ENCODE results near the gene CCNY. TPM values are rescaled to one million over a fixed set of nuclear protein-coding genes. Genes with fewer than 3 reads are reported as not detected.

CCNY gene
- total RNA-seq, 2 experiments from 2014 or later, result 42.2 to 48.8 TPM

- no peak for TF ChIP-seq CTCF (IDR thresholded peaks at IDR 0.05)
- Mint-ChIP-seq H3K27ac (no peak overlapping the region), H3K9me3 (peaks cover 3% of the 10 kb centered on the region), H3K4me3 (no peak overlapping the region), H3K27me3 (peaks cover 8% of the 10 kb centered on the region), H3K36me3 (ENCODE audit: low read depth) (no peaks in the 10 kb centered on the region), H3K4me1 (ENCODE audit: low read depth) (no peaks in the 10 kb centered on the region)
- ATAC-seq (no peak), DNase-seq (no peak)
- ChIA-PET CTCF (interaction anchor here (0.6 to 1.2 kb wide), 2 partner anchors 26 to 594 kb away, joined by 3 to 5 read pairs; no protein-coding TSS in a partner anchor), POLR2A (interaction anchor here (1.3 kb wide), 1 partner anchor 9 kb away, joined by 3 read pairs; no protein-coding TSS in a partner anchor)
- intact Hi-C loops (cut with micrococcal nuclease), result no loop called here
These were observed 252.5 kb downstream of the CCNY start for GRCh38 chr10:35588836-35589235.

GRCh38 chr10:35592441-35592840 lies 256.1 kb downstream of the CCNY start:
- DNase-seq, result no peak
- no peak for ATAC-seq
- Mint-ChIP-seq H3K4me1 (ENCODE audit: low read depth) (no peaks in the 10 kb centered on the region), H3K27ac (no peak overlapping the region), H3K9me3 (peaks cover 3% of the 10 kb centered on the region), H3K36me3 (ENCODE audit: low read depth) (no peaks in the 10 kb centered on the region), H3K4me3 (no peak overlapping the region), H3K27me3 (peaks cover 2% of the 10 kb centered on the region)
- intact Hi-C loops (cut with micrococcal nuclease), result no loop called here
- CTCF ChIA-PET, result interaction anchor here (0.6 to 1.8 kb wide), 3 partner anchors 13 to 196 kb away, joined by 3 to 5 read pairs (median 4); no protein-coding TSS in a partner anchor
- TF ChIP-seq CTCF (IDR thresholded peaks at IDR 0.05), result no peak
- POLR2A ChIA-PET, result no interaction called here

- CTCF ChIA-PET, result interaction anchor here (1.1 kb wide), 1 partner anchor 18 kb away, joined by 3 read pairs; no protein-coding TSS in a partner anchor
- H3K36me3 Mint-ChIP-seq (ENCODE audit: low read depth), result no peaks in the 10 kb centered on the region
- no peak for ATAC-seq
- DNase-seq, result no peak
- no peaks in the 10 kb centered on the region for H3K4me1 Mint-ChIP-seq (ENCODE audit: low read depth)
- H3K27ac Mint-ChIP-seq, result no peak overlapping the region
- H3K4me3 Mint-ChIP-seq, result no peak overlapping the region
- H3K27me3 Mint-ChIP-seq, result peaks cover 2% of the 10 kb centered on the region
- H3K9me3 Mint-ChIP-seq, result peaks cover 3% of the 10 kb centered on the region
- TF ChIP-seq CTCF (IDR thresholded peaks at IDR 0.05), result no peak
- intact Hi-C loops (cut with micrococcal nuclease), result no loop called here
- POLR2A ChIA-PET, result no interaction called here
These were observed 258.1 kb downstream of the CCNY start for GRCh38 chr10:35594115-35595079.

- Mint-ChIP-seq H3K36me3 (ENCODE audit: low read depth) (no peaks in the 10 kb centered on the region), H3K4me1 (ENCODE audit: low read depth) (no peaks in the 10 kb centered on the region)
These were observed 258.8 kb downstream of the CCNY start for GRCh38 chr10:35595106-35595505.

More at GRCh38 chr10:35595106-35595505, 258.8 kb downstream of the CCNY start:
- ChIA-PET CTCF (no interaction called here), POLR2A (no interaction called here)
- ATAC-seq (no peak), DNase-seq (no peak)
- no peak overlapping the region for H3K4me3 Mint-ChIP-seq
- H3K27ac Mint-ChIP-seq, result no peak overlapping the region
- H3K27me3 Mint-ChIP-seq, result peaks cover 6% of the 10 kb centered on the region
- peaks cover 3% of the 10 kb centered on the region for H3K9me3 Mint-ChIP-seq
- TF ChIP-seq CTCF (IDR thresholded peaks at IDR 0.05), result no peak
- intact Hi-C loops (cut with micrococcal nuclease), result no loop called here

Data from activated CD8-positive, alpha-beta T cell treated with anti-CD3 and anti-CD28 coated beads for 36 hours (primary cell).